Kidney epithelial cell (primary cell): ENCODE data around the gene IGFN1. TPM values are rescaled to one million over a fixed set of nuclear protein-coding genes. Genes with fewer than 3 reads are reported as not detected.

Experiments used
- DNase-seq: peaks from one replicate; pipeline ENCODE4 v3.0.0-alpha.2; 2010; ENCODE audit warnings: low read depth
- H3K27me3 ChIP-seq: 2 replicates; pipeline ENCODE4 v1.6.0; 2011; ENCODE audit warnings: low read length; ENCODE audit not compliant: control insufficient read depth, insufficient read depth
- H3K36me3 ChIP-seq: 2 replicates; pipeline ENCODE4 v1.5.1; 2011; ENCODE audit warnings: low read length; ENCODE audit not compliant: control insufficient read depth, insufficient read depth
- H3K4me3 ChIP-seq: 2 replicates; pipeline ENCODE4 v1.5.1; 2011; ENCODE audit warnings: low read depth, mild to moderate bottlenecking, control low read depth, low read length
- total RNA-seq: library from RNA; depleted of rRNA; stranded (reverse); fragments of >200 nt; gene quantifications from 2 replicates; pipeline ENCODE4 v1.2.3, GENCODE V29; 2015
- TF ChIP-seq, protein P1 (sequence below): IDR thresholded peaks from 2 replicates; pipeline ENCODE4 v1.5.1; 2011; ENCODE audit warnings: mild to moderate bottlenecking, moderate library complexity, low read length, control low read depth, inconsistent platforms; ENCODE audit not compliant: insufficient read depth, poor library complexity, severe bottlenecking

The IGFN1 gene
- total RNA-seq, 1 donor from 2014 or later = 0.54 TPM

GRCh38 chr1:201240171-201240570 is 49.5 kb downstream of the IGFN1 start:
- TF ChIP-seq, protein P1, sequence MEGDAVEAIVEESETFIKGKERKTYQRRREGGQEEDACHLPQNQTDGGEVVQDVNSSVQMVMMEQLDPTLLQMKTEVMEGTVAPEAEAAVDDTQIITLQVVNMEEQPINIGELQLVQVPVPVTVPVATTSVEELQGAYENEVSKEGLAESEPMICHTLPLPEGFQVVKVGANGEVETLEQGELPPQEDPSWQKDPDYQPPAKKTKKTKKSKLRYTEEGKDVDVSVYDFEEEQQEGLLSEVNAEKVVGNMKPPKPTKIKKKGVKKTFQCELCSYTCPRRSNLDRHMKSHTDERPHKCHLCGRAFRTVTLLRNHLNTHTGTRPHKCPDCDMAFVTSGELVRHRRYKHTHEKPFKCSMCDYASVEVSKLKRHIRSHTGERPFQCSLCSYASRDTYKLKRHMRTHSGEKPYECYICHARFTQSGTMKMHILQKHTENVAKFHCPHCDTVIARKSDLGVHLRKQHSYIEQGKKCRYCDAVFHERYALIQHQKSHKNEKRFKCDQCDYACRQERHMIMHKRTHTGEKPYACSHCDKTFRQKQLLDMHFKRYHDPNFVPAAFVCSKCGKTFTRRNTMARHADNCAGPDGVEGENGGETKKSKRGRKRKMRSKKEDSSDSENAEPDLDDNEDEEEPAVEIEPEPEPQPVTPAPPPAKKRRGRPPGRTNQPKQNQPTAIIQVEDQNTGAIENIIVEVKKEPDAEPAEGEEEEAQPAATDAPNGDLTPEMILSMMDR = no peak
- Histone ChIP-seq H3K27me3 (peaks cover 3% of the 10 kb centered on the region), H3K36me3 (no peaks in the 10 kb centered on the region), H3K4me3 (no peak overlapping the region)
- no peak for DNase-seq

DNA sequence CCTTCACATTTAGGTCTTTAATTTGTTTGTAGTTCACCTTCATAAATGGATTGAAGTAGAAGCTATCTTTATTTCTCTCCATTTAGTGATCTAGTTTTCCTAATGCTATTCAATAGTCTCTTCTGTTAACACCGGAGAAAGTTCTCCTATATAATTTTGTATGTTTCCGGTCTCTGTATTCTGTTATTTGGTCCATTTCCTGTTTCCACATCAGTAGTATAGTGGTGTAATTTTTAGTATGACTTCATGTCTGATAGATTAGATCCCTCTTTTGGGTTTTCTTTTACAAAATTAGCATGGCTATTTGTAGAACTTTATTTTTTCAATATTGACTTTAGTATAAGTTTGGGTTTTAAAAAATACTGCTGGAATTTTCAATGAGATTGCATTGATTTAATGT is 51.1 kb downstream of the IGFN1 start:
- Histone ChIP-seq H3K4me3 (no peak overlapping the region), H3K27me3 (peaks cover 3% of the 10 kb centered on the region), H3K36me3 (no peaks in the 10 kb centered on the region)
- DNase-seq = no peak
- TF ChIP-seq, protein P1 = no peak

- Histone ChIP-seq H3K36me3 (no peaks in the 10 kb centered on the region), H3K27me3 (peaks cover 3% of the 10 kb centered on the region), H3K4me3 (no peak overlapping the region)
- TF ChIP-seq, protein P1 = no peak
- DNase-seq = no peak
Observed at GRCh38 chr1:201245082-201245481, 54.5 kb downstream of the IGFN1 start.

GRCh38 chr1:201248721-201249559 is 58.3 kb downstream of the IGFN1 start:
- TF ChIP-seq, protein P1 = no peak
- Histone ChIP-seq H3K27me3 (peaks cover 3% of the 10 kb centered on the region), H3K4me3 (no peak overlapping the region), H3K36me3 (no peaks in the 10 kb centered on the region)
- DNase-seq = no peak

GRCh38 chr1:201250326-201251011 is 59.8 kb downstream of the IGFN1 start:
- no peaks in the 10 kb centered on the region for H3K36me3 ChIP-seq
- TF ChIP-seq, protein P1 = no peak
- no peak for DNase-seq
- H3K27me3 ChIP-seq = no peaks in the 10 kb centered on the region
- no peak overlapping the region for H3K4me3 ChIP-seq
